Thymus (tissue), 11 donors: ENCODE measurements around the gene KYNU. TPM values are rescaled to one million over a fixed set of nuclear protein-coding genes. Genes with fewer than 3 reads are reported as not detected.

Experiments
- DNase-seq, 9 donors: peaks; one replicate each; pipeline ENCODE4 v3.0.0-alpha.2; 2013; ENCODE audit warnings: low spot score in 9 of 9, low read depth in 6 of 9, missing footprints in 1 of 9
- H3K27ac ChIP-seq, 2 donors: one replicate each; pipeline ENCODE4 v1.5.1; 2013; ENCODE audit warnings: control low read depth in 1 of 2, low read depth in 1 of 2, low read length in 1 of 2, mild to moderate bottlenecking in 1 of 2, moderate library complexity in 1 of 2
- H3K27me3 ChIP-seq, 2 donors: one replicate each; pipeline ENCODE4 v1.5.1; 2013; ENCODE audit warnings: low read length in 1 of 2; ENCODE audit not compliant: control insufficient read depth in 2 of 2, insufficient read depth in 1 of 2
- H3K36me3 ChIP-seq, 2 donors: one replicate each; pipeline ENCODE4 v1.5.1; 2013; ENCODE audit warnings: low read length in 1 of 2, mild to moderate bottlenecking in 1 of 2, moderate library complexity in 1 of 2; ENCODE audit not compliant: control insufficient read depth in 2 of 2, insufficient read depth in 2 of 2
- H3K4me1 ChIP-seq, 2 donors: one replicate each; pipeline ENCODE4 v1.5.1; 2013; ENCODE audit warnings: low read length in 2 of 2; ENCODE audit not compliant: control insufficient read depth in 2 of 2, insufficient read depth in 2 of 2
- H3K4me3 ChIP-seq, 2 donors: one replicate each; pipeline ENCODE4 v1.5.1; 2013; ENCODE audit warnings: low read length in 2 of 2, control low read depth in 1 of 2, mild to moderate bottlenecking in 1 of 2
- H3K9me3 ChIP-seq, 2 donors: one replicate each; pipeline ENCODE4 v1.5.1; 2013; ENCODE audit warnings: low read length in 1 of 2, mild to moderate bottlenecking in 1 of 2; ENCODE audit not compliant: control insufficient read depth in 2 of 2, insufficient read depth in 1 of 2
- WGBS: extraction: QIAGEN DNeasy Blood & Tissue Kit; methylation state at CpG from one replicate; pipeline ENCODE4 v1.1.7; 2013; 5-methylcytosine and 5-hydroxymethylcytosine counted together
- polyA plus RNA-seq: library from polyadenylated mRNA; stranded (reverse); fragments of 200-250 nt; gene quantifications from one replicate; pipeline ENCODE4 v1.2.3, GENCODE V29; 2013
- total RNA-seq: library from RNA; stranded (reverse); fragments of 120-200 nt; gene quantifications from one replicate; pipeline ENCODE4 v1.2.4, GENCODE V29; 2013
- donor health status: healthy.

The KYNU gene
- total and polyA plus RNA-seq, 2 donors: 6.6 to 11.3 TPM

- H3K4me1 ChIP-seq: no peaks in the 10 kb centered on the region
- no peaks in the 10 kb centered on the region for H3K27me3 ChIP-seq
- H3K4me3 ChIP-seq: no peak overlapping the region
- H3K36me3 ChIP-seq: no peaks in the 10 kb centered on the region
- no peak for DNase-seq
- H3K9me3 ChIP-seq: peaks cover 0 to 4% of the 10 kb centered on the region in 2 donors
- H3K27ac ChIP-seq: no peak overlapping the region
Observed at GRCh38 chr2:142918624-142919023, 41.2 kb downstream of the KYNU start.

GRCh38 chr2:142920571-142920970 is 43.1 kb downstream of the KYNU start:
- Histone ChIP-seq H3K27me3 (no peaks in the 10 kb centered on the region), H3K27ac (no peak overlapping the region), H3K4me3 (no peak overlapping the region), H3K4me1 (no peaks in the 10 kb centered on the region), H3K36me3 (no peaks in the 10 kb centered on the region), H3K9me3 (no peaks in the 10 kb centered on the region)
- 93% methylated on average over 3 of the region's 3 CpGs for WGBS
- no peak for DNase-seq

GRCh38 chr2:142926445-142926844 is 49.0 kb downstream of the KYNU start:
- WGBS: 95% methylated on average over 4 of the region's 4 CpGs
- Histone ChIP-seq H3K9me3 (no peaks in the 10 kb centered on the region), H3K36me3 (no peaks in the 10 kb centered on the region), H3K27ac (no peak overlapping the region), H3K4me1 (no peaks in the 10 kb centered on the region), H3K4me3 (no peak overlapping the region), H3K27me3 (no peaks in the 10 kb centered on the region)
- no peak for DNase-seq

GRCh38 chr2:142930835-142931398 is 53.5 kb downstream of the KYNU start:
- H3K4me3 ChIP-seq: no peak overlapping the region
- no peaks in the 10 kb centered on the region for H3K4me1 ChIP-seq
- DNase-seq: no peak
- no peaks in the 10 kb centered on the region for H3K9me3 ChIP-seq
- H3K27me3 ChIP-seq: no peaks in the 10 kb centered on the region
- H3K36me3 ChIP-seq: no peaks in the 10 kb centered on the region
- H3K27ac ChIP-seq: no peak overlapping the region
- WGBS: 98% methylated on average over 22 of the region's 22 CpGs

- no peak overlapping the region for H3K27ac ChIP-seq
- DNase-seq: no peak
- no peaks in the 10 kb centered on the region for H3K4me1 ChIP-seq
- no peaks in the 10 kb centered on the region for H3K36me3 ChIP-seq
- no peak overlapping the region for H3K4me3 ChIP-seq
- no peaks in the 10 kb centered on the region for H3K27me3 ChIP-seq
- 98% methylated on average over 5 of the region's 5 CpGs for WGBS
- H3K9me3 ChIP-seq: no peaks in the 10 kb centered on the region
Observed at GRCh38 chr2:142933916-142934315, 56.5 kb downstream of the KYNU start.

GRCh38 chr2:142935563-142936089 is 58.2 kb downstream of the KYNU start:
- Histone ChIP-seq H3K36me3 (no peaks in the 10 kb centered on the region), H3K4me3 (no peak overlapping the region), H3K27me3 (no peaks in the 10 kb centered on the region), H3K4me1 (no peaks in the 10 kb centered on the region), H3K27ac (no peak overlapping the region), H3K9me3 (no peaks in the 10 kb centered on the region)
- no peak for DNase-seq
- 98% methylated on average over 10 of the region's 10 CpGs for WGBS

- H3K27ac ChIP-seq: no peak overlapping the region
- no peak overlapping the region for H3K4me3 ChIP-seq
- H3K36me3 ChIP-seq: no peaks in the 10 kb centered on the region
- H3K9me3 ChIP-seq: no peaks in the 10 kb centered on the region
- 98% methylated on average over 7 of the region's 7 CpGs for WGBS
- DNase-seq: no peak
- no peaks in the 10 kb centered on the region for H3K27me3 ChIP-seq
- H3K4me1 ChIP-seq: no peaks in the 10 kb centered on the region
Observed at GRCh38 chr2:142936629-142937028, 59.2 kb downstream of the KYNU start.

GRCh38 chr2:142937347-142937746 is 59.9 kb downstream of the KYNU start:
- no peak for DNase-seq
- Histone ChIP-seq H3K27me3 (no peaks in the 10 kb centered on the region), H3K4me1 (no peaks in the 10 kb centered on the region), H3K36me3 (no peaks in the 10 kb centered on the region), H3K27ac (no peak overlapping the region), H3K4me3 (no peak overlapping the region), H3K9me3 (no peaks in the 10 kb centered on the region)
- WGBS: 95% methylated on average over 3 of the region's 3 CpGs

- DNase-seq: no peak
- H3K27me3 ChIP-seq: no peaks in the 10 kb centered on the region
- 85% methylated on average over 5 of the region's 5 CpGs for WGBS
Observed at GRCh38 chr2:142938240-142938639, 60.8 kb downstream of the KYNU start.

More at GRCh38 chr2:142938240-142938639, 60.8 kb downstream of the KYNU start:
- Histone ChIP-seq H3K4me3 (no peak overlapping the region), H3K9me3 (no peaks in the 10 kb centered on the region), H3K27ac (no peak overlapping the region), H3K36me3 (no peaks in the 10 kb centered on the region), H3K4me1 (no peaks in the 10 kb centered on the region)
